Measurements from ENCODE around the gene PER3.

PER3 gene

GRCh38 chr1:7783826-7784491, at the start of gene PER3:
TSS of gene PER3 (plus strand) at chr1:7784291. CDS start at chr1:7784878, 587 bp downstream.
- DNase-seq (ENCODE audit: low read depth), result peak; percentile 76

- no peak for DNase-seq (ENCODE audit: low read depth)
These were observed 46.0 kb upstream of the PER3 start for GRCh38 chr1:7738044-7738443.

- DNase-seq (ENCODE audit: low read depth), result no peak
These were observed 40.7 kb upstream of the PER3 start for GRCh38 chr1:7743346-7743745.

- DNase-seq (ENCODE audit: low read depth), result no peak
These were observed 39.2 kb upstream of the PER3 start for GRCh38 chr1:7744882-7745281.

- no peak for DNase-seq (ENCODE audit: low read depth)
These were observed 38.3 kb upstream of the PER3 start for GRCh38 chr1:7745783-7746182.

- DNase-seq (ENCODE audit: low read depth), result no peak
These were observed 36.5 kb upstream of the PER3 start for GRCh38 chr1:7747605-7748004.

- DNase-seq (ENCODE audit: low read depth), result no peak
These were observed 35.0 kb upstream of the PER3 start for GRCh38 chr1:7749126-7749525.

GRCh38 chr1:7751174-7751573, 32.9 kb upstream of the PER3 start:
- DNase-seq (ENCODE audit: low read depth), result no peak

GRCh38 chr1:7752512-7753417, 31.3 kb upstream of the PER3 start:
- DNase-seq (ENCODE audit: low read depth), result no peak

GRCh38 chr1:7753641-7754040, 30.4 kb upstream of the PER3 start:
- DNase-seq (ENCODE audit: low read depth), result no peak

- DNase-seq (ENCODE audit: low read depth), result no peak
These were observed 29.9 kb upstream of the PER3 start for GRCh38 chr1:7754234-7754633.

GRCh38 chr1:7755448-7755847, 28.6 kb upstream of the PER3 start:
- DNase-seq (ENCODE audit: low read depth), result no peak

GRCh38 chr1:7760245-7760644, 23.8 kb upstream of the PER3 start:
- no peak for DNase-seq (ENCODE audit: low read depth)

- DNase-seq (ENCODE audit: low read depth), result no peak
These were observed 23.0 kb upstream of the PER3 start for GRCh38 chr1:7761103-7761502.

GRCh38 chr1:7767176-7767575, 16.9 kb upstream of the PER3 start:
- DNase-seq (ENCODE audit: low read depth), result no peak

- no peak for DNase-seq (ENCODE audit: low read depth)
These were observed 15.5 kb upstream of the PER3 start for GRCh38 chr1:7768583-7768982.

GRCh38 chr1:7769673-7770412, 14.2 kb upstream of the PER3 start:
- no peak for DNase-seq (ENCODE audit: low read depth)

GRCh38 chr1:7770669-7770996, 13.5 kb upstream of the PER3 start:
- DNase-seq (ENCODE audit: low read depth), result no peak

GRCh38 chr1:7770997-7771822, 12.9 kb upstream of the PER3 start, which contains the start of gene VAMP3:
TSS of gene VAMP3 (plus strand) at chr1:7771296. CDS start at chr1:7771384, 88 bp downstream.
- peak; percentile 97 for DNase-seq (ENCODE audit: low read depth)

- DNase-seq (ENCODE audit: low read depth), result no peak
These were observed 12.2 kb upstream of the PER3 start for GRCh38 chr1:7771823-7772299.

GRCh38 chr1:7777591-7777990, 6.5 kb upstream of the PER3 start:
- no peak for DNase-seq (ENCODE audit: low read depth)
